Gastroesophageal sphincter (tissue), 3 donors: Measurements from ENCODE around the gene LRRC46.

Experiments
- POLR2AphosphoS5 ChIP-seq: sonication (generic); formaldehyde crosslinking; IDR thresholded peaks from one replicate; pipeline ENCODE4 v1.6.1; 2017; ENCODE audit warnings: antibody characterized with exemption
- TF ChIP-seq, protein P1 (sequence below), 4 experiments: fragments of 200-600 bp in 2 of 4; fragments of 450-650 bp in 2 of 4; sonication (generic) in 1 of 4; IDR thresholded peaks; one replicate each; pipeline ENCODE4 v1.5.1; 2017 to 2019; ENCODE audit warnings: antibody characterized with exemption in 4 of 4, mild to moderate bottlenecking in 2 of 4, moderate library complexity in 2 of 4

GRCh38 chr17:47818002-47818695, 13.3 kb upstream of the LRRC46 start:
- no peak for TF ChIP-seq POLR2AphosphoS5
- TF ChIP-seq, protein P1, sequence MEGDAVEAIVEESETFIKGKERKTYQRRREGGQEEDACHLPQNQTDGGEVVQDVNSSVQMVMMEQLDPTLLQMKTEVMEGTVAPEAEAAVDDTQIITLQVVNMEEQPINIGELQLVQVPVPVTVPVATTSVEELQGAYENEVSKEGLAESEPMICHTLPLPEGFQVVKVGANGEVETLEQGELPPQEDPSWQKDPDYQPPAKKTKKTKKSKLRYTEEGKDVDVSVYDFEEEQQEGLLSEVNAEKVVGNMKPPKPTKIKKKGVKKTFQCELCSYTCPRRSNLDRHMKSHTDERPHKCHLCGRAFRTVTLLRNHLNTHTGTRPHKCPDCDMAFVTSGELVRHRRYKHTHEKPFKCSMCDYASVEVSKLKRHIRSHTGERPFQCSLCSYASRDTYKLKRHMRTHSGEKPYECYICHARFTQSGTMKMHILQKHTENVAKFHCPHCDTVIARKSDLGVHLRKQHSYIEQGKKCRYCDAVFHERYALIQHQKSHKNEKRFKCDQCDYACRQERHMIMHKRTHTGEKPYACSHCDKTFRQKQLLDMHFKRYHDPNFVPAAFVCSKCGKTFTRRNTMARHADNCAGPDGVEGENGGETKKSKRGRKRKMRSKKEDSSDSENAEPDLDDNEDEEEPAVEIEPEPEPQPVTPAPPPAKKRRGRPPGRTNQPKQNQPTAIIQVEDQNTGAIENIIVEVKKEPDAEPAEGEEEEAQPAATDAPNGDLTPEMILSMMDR (IDR thresholded peaks at IDR 0.05), result no peak
